Measurements from ENCODE around the gene LIN9.
"Not testable (repeated sequence)": the region's sequence is repeated elsewhere in the genome, so short reads cannot be mapped to it uniquely, and the experiment has no call there.

The LIN9 gene

GRCh38 chr1:226308723-226309397 lies at the start of gene LIN9:
LIN9 (minus strand) TSS chr1:226309164; CDS start chr1:226309139, 25 bp downstream.
- DNase-seq: peak; percentile 88

DNA sequence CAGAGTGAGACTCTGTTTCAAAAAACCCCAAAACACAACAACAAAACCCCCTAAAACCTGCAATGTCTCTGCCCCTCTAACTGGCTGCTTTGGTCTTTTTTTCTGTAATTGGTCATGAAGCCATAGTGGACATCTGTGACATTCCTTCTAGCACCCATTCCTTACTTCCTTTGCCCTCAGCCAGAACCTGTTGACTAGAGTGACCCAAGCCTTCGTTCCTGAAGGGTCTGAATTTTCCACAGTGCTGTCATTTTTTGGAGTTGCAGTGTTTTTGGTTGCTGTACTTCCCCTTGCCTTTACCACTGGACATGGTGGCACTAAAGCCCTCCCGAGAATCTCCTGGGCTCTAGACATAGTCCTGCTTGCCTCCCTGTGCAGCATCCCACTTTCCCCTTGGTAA lies 48.5 kb upstream of the LIN9 start:
- DNase-seq: no peak

DNA sequence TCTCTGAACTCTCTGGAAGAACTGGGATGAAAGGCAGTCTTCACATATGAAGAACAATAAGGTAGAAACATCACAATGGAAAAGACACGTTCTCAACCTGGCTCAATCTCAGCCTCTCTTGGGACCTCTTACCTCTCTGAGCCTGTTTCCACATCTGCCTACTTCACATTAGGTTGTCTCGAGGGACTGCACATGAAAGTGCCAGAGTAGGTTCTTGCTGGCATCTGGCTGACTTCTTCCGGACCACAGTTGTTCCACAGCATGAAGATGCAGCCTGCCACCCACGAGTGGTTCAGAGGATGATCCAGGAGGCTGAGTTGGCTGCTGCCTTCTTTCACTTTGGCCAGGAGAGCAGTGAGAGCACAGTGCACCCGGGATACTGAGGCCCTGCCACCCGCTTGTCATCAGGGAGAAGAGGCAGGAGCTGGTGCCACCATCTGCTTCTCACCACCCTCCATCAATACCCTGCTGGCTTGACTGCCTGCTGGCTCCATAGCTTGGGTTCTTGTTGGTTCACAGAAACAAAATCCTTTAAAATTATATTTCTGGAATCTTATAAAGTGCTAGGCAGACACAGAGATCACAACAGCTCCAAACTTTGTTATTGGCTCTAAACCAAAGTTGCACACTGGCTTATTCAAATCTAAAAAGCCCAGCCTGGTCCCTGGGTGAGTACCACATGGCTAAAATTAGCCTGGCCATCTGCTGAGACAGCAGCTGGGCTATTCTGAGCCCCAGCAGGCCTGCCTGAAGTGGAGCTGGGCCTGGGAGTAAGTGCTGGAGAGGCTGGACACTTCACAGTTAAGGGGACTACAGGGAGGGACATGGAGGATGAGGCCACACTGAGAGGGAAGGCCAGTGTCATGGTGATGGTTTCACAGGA lies 46.9 kb upstream of the LIN9 start:
- no peak for DNase-seq

- no peak for DNase-seq
Observed at GRCh38 chr1:226355016-226355415, 46.1 kb upstream of the LIN9 start.

DNA sequence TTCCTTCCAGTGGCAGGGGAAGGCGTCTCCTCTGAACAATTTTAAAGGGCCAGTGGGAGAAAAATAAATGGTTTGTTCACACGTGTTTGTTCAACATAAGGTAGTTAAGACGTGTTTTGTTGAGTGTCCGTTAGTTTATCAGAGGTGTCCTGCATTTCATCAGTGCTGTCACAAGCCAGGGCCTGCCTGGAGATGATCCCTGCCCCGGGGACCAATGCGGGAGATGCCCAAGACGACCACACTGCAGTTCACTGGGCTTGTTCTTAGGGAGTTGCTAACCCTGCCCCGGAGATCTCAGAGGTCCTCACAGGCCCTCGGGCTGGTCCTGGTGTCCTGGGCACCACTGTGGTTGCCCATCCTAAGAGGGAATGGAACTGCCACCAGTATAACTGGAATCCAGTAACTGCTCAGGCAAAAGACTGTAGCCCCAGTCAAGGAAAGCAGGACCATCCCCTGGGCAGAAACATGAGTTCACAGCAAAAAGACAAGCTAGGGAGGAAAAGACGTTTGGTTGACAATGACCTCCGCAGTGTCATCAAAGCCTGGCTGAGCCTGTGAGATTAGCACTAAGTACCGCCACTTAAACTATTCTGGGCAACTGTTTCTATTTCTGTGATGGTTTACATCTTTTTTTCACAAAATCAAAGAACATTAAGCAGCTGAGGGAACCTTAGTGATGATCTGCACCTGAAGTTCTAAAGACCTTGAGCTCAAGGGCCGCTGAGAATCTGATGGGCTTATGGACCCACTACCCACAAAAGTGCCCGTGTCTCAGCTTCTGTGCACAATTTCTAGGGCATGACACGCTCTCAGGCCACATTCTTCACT lies 44.9 kb upstream of the LIN9 start:
- DNase-seq: no peak

DNA sequence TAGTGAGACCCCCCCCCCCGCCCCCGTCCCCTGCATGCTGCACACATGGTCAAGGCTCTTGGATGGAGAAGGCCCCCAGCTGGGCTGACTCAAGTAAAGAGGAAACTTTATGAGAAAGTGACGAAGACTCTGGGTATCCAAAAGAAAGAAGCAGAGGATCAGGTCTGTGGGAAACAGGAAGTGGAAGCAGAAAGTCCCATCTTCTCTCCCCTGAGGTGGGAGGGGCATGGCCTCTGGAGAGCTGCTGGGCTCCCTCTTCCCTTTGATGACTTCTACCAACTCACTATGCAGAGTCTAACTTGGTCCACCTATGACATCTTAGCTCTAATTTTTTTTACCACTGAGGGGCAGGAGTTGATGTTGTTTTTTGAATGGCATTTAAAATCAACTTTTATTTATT lies 42.7 kb upstream of the LIN9 start:
- no peak for DNase-seq

- DNase-seq: no peak
Observed at GRCh38 chr1:226350519-226350865, 41.5 kb upstream of the LIN9 start.

DNA sequence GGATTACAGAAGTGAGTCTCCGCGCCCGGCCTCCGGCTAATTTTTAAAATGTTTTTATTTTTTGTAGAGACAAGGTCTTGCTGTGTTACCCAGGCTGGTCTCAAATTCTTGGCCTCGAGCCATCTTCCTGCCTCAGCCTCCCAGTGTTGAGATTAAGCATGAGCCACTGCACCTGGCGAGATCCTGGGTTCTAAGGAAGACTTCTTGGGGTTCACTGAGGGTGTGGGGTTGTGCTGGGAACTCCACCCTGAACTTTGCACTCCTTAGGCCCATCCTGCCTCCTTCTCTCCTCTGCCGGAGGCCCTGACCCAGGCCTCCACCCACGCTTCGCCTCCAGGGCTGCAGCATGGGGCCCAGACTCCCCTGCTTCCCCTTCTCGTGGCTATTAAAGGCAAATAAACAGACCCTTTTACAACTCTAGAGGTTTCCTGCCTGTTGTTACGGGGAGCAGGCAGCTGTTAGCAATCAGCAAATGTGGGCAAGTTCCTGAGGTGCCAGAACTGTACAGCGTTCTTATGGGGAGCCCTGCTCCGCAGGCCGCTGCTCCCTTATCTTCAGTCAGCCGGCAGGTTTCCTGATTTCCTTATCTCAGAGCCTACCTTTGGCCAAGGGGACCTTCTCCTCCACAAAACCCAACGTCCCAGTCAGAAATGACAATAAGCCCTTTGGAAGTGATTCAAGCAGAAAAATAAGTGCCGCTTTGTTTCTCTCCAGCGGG lies 41.0 kb upstream of the LIN9 start:
- no peak for DNase-seq

DNA sequence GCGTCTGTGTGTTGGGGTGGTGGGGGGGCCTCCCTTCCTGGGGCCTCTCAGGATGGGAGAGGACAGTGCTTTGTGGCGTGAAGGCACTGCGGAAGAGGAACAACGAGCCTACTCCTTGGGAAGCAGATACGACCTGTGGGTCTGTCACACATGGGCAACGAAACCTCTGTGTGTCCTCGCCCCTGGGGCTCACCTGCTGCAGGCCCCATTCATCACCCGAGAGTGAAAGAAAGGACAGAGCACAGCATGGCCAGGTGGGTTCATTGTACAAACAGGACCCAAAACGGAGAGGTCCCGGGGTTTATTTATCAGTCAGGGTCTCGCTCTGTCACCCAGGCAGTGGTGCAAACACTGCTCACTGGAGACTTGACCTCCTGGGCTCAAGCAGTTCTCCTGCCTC lies 40.1 kb upstream of the LIN9 start:
- no peak for DNase-seq

DNA sequence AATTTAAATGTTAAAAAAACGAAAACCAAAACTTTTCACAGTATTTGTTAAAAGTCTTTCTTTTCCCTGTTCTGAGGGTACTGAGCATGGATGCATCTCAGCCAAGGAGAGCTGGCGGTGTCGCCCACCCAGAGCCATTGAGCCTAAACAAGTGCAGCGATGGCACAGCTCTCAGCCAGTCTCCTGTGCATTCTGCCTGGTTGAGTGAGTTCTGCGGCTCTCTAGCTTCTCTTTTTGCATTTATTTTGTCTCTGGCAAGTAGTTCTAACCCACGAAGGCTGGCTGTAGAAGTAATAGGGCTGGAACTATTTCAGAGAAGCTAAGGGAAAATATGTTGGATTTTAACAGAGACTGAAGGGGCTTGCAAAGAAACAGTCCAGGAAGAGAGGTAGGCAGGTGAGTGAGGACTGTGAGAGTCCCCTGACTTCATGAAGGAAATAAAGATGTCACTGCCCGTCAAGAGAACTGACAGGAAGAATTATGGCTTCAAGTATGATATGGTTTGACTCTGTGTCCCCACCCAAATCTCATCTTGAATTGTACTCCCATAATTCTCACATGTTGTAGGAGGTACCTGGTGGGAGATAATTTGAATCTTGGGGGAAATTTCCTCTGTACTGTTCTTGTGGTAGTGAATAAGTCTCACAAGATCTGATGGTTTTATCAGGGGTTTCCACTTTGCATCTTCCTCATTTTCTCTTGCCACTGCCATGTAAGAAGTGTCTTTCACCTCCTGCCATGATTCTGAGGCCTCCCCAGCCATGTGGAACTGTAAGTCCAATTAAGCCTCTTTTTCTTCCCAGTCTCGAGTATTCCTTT lies 35.7 kb upstream of the LIN9 start:
- no peak for DNase-seq

- DNase-seq: no peak
Observed at GRCh38 chr1:226342656-226343055, 33.7 kb upstream of the LIN9 start.

DNA sequence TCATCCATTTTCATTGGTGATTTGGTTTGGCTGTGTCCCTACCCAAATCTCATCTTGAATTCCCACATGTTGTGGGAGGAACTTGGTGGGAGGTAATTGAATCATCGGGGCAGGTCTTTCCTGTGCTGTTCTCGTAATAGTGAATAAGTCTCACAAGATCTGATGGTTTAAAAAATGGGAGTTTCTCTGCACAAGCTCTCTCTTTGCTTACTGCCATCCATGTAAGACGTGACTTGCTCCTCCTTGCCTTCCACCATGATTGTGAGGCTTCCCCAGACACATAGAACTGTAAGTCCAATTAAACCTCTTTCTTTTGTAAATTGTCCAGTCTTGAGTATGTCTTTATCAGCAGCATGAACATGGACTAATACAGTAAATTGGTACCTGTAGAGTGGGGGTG lies 31.1 kb upstream of the LIN9 start:
- DNase-seq: not testable (repeated sequence)

DNA sequence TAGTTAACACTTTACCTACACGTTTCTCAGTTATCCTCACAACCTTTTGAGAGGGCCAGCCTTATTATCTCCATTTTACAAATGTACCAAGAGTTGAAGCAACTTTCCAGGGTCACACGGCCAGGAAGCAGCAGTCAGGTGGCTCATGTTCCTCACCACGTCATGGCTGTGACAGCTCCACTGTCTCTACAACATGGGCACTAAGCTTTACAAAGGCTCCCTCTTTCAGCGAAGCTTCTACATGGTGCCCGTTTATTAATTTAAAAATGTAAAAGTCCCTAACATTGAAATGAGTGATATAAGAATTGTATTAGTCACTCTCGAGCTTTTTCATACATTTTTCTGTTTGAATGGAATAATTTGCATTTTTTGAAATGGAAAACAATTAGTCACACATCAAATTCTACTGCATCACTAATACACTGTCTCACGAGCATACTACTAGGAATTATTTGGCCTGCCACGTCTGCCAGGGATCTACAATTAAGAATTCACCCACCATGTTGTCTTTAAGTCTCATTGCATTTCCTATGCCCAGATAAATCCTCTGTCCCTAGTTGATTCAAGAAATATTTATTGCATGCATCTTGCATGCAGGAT lies 28.4 kb upstream of the LIN9 start:
- no peak for DNase-seq

DNA sequence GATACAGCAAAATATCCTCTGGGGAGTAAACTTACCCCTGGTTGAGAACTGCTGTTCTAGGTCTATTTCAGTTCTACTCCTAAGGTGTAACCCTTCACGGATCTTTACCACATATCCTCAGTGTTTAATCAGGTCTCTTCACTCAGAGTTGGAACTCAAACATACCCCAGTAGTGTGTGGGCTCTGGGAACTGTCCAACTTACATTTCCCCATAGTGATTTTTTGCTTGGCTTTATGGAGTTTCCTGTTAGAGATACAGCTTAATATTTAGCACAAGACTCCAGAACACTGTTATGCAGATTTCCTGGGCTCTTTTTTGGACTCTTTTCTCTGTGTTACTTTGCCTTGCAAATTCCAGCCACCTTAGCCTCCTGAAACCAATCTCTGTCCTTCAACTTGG lies 26.7 kb upstream of the LIN9 start:
- no peak for DNase-seq

- DNase-seq: no peak
Observed at GRCh38 chr1:226332947-226333346, 24.0 kb upstream of the LIN9 start.

- DNase-seq: no peak
Observed at GRCh38 chr1:226329237-226329636, 20.3 kb upstream of the LIN9 start.

- DNase-seq: no peak
Observed at GRCh38 chr1:226327761-226328162, 18.8 kb upstream of the LIN9 start.

DNA sequence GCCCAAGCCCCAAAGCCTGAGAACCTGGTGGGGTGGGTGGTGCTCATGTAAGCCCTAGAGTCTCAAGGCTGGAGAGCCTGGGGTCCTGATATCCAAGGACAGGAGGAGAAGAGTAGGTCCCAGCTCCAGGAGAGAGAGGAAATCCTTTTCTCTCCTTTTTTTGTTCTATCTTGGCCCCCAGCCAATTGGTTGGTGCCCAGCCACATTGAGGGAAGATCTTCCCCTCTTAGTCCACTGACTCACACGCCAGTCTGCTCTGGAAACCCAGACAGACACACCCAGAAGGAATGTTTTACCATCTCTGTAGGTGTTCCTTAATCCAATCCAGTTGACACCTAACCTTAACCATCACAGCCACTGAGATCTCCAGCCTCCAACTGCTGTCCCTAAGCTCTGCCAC lies 16.2 kb upstream of the LIN9 start:
- DNase-seq: no peak

- no peak for DNase-seq
Observed at GRCh38 chr1:226324479-226324878, 15.5 kb upstream of the LIN9 start.

DNA sequence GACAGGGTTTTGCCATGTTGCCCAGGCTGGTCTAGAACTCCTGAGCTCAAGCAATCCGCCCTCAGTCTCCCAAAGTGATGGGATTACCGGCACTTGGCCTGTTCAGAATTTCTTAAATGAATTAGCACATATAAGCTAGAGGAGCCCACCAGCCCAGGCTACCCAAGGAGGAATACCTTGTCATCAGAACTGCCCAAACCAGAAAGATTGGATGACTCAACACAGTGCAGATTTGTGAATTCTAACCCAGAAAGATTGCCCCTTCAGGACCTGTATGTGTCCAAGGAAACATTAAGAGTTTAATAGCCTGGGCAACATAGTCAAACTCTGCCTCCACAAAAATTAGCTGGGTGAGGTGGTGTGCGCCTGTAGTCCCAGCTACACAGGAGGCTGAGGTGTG lies 14.0 kb upstream of the LIN9 start:
- no peak for DNase-seq

DNA sequence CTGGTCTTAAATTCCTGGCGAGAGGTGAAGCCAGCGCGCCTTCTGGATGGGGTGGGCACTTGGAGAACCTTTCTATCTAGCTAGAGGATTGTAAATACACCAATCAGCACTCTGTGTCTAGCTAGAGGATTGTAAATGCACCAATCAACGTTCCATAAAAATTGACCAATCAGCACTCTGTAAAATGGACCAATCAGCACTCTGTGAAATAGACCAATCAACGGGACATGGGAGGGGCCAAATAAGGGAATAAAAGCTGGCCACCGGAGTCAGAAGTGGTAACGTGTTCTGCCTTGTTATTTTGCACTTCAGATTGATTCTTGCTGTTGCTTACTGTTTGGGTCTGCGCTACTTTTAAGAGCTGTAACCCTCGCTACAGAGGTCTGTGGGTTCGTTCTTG lies 12.0 kb upstream of the LIN9 start:
- no peak for DNase-seq

DNA sequence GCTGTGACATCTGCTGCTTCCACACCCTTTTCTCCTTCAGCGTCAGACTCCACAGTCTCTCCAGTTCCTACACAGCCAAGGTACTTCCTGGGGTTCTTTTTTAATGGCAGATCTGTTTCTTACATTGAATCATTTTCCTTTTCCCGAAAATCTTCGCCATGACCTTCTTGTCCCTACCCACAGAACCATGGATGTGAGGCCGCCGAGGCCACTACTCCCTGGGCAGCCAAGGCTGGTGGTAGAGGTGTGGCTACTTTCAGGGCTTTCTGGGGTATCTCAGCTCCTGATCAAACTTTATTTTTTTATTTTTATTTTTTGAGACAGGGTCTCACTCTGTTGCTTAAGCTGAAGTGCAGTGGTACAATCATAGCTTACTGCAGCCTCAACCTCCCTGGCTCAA lies 9.5 kb upstream of the LIN9 start:
- no peak for DNase-seq

Data from NCI-H510A (cell line).